ENCODE results near the gene CYP4F2. TPM values are rescaled to one million over a fixed set of nuclear protein-coding genes. Genes with fewer than 3 reads are reported as not detected.

The CYP4F2 gene
- polyA plus RNA-seq, 1 donor from 2014 or later = not detected

DNA sequence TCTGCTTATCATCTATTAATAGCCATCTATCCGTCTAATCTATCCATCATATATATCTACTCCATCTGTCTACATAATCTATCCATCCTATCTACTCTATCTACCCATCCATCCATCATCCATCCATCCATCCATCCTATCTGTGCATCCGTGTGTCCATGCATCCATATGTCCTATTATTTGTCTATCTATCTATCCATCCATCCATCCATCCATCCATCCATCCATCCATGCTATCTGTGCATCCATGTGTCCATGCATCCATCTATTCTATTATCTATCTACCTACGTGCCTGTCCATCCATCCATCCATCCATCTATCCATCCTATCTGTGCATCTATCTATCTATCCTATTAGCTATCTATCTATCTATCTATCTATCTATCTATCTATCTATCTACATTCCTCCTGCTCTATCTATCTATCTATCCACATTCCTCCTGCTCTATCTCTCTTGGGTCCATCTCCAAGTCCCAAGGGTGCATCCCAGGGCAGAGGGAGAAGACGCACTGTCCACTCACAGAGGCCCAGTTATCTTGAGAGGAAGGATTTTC lies 1.9 kb downstream of the CYP4F2 start:
- H3K27ac ChIP-seq (ENCODE audit: low read length) = no peak overlapping the region
- H3K4me2 ChIP-seq (ENCODE audit: low read length) = no peak overlapping the region
- no peaks in the 10 kb centered on the region for H3F3A ChIP-seq (ENCODE audit: insufficient read depth, low read length, poor library complexity, severe bottlenecking)
- TF ChIP-seq, protein P1, sequence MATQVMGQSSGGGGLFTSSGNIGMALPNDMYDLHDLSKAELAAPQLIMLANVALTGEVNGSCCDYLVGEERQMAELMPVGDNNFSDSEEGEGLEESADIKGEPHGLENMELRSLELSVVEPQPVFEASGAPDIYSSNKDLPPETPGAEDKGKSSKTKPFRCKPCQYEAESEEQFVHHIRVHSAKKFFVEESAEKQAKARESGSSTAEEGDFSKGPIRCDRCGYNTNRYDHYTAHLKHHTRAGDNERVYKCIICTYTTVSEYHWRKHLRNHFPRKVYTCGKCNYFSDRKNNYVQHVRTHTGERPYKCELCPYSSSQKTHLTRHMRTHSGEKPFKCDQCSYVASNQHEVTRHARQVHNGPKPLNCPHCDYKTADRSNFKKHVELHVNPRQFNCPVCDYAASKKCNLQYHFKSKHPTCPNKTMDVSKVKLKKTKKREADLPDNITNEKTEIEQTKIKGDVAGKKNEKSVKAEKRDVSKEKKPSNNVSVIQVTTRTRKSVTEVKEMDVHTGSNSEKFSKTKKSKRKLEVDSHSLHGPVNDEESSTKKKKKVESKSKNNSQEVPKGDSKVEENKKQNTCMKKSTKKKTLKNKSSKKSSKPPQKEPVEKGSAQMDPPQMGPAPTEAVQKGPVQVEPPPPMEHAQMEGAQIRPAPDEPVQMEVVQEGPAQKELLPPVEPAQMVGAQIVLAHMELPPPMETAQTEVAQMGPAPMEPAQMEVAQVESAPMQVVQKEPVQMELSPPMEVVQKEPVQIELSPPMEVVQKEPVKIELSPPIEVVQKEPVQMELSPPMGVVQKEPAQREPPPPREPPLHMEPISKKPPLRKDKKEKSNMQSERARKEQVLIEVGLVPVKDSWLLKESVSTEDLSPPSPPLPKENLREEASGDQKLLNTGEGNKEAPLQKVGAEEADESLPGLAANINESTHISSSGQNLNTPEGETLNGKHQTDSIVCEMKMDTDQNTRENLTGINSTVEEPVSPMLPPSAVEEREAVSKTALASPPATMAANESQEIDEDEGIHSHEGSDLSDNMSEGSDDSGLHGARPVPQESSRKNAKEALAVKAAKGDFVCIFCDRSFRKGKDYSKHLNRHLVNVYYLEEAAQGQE (IDR thresholded peaks at IDR 0.05; ENCODE audit: borderline replicate concordance) = no peak
- TF ChIP-seq MXI1 (conservative IDR thresholded peaks at IDR 0.05; ENCODE audit: poor library complexity, severe bottlenecking) (no peak), EZH2 (IDR thresholded peaks at IDR 0.05; ENCODE audit: borderline replicate concordance, insufficient read depth, low read length, poor library complexity, severe bottlenecking) (no peak), SMC3 (conservative IDR thresholded peaks at IDR 0.05; ENCODE audit: poor library complexity) (no peak), EP300 (conservative IDR thresholded peaks at IDR 0.05; ENCODE audit: poor library complexity, severe bottlenecking) (no peak), TAF1 (IDR thresholded peaks at IDR 0.05; ENCODE audit: low read depth) (no peak), RAD21 (conservative IDR thresholded peaks at IDR 0.05) (no peak)
- H3K9me2 ChIP-seq (ENCODE audit: insufficient read depth, low read length) = no peaks in the 10 kb centered on the region
- no peak overlapping the region for H3K9ac ChIP-seq (ENCODE audit: low read length)
- no peaks in the 10 kb centered on the region for H3K27me3 ChIP-seq (ENCODE audit: insufficient read depth, low read depth, low read length)
- no peaks in the 10 kb centered on the region for H3K9me3 ChIP-seq (ENCODE audit: low read length)
- H3K79me2 ChIP-seq (replicated peaks; ENCODE audit: insufficient read depth, low read length) = no peaks in the 10 kb centered on the region
- no peaks in the 10 kb centered on the region for H4K20me1 ChIP-seq (ENCODE audit: insufficient read depth)
- H2AFZ ChIP-seq (ENCODE audit: low read depth, low read length) = no peak overlapping the region
- no peaks in the 10 kb centered on the region for H3K36me3 ChIP-seq (ENCODE audit: insufficient read depth, low read length)
- no peak overlapping the region for H3K4me3 ChIP-seq (ENCODE audit: low read length)

DNA sequence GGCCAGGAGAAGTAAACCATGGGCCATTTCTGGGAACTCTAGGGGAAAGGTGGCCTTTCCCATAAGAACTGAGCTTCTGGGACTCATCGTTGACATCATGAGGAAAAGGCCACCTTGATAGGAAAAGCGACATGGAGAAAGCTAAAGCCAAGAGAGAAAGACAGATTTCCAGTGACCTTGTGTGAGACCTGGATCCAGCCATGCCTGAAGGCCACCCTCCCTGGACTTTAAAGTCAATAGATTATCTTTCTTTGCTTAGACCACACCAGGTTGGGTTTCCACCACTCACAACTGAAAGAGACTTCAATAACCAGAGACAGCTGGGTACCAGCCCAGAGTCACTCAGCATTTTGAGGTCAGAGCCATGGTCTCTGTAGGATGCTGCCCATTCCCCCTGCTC lies 3.5 kb downstream of the CYP4F2 start:
- Histone ChIP-seq H3K9me3 (ENCODE audit: low read length) (no peaks in the 10 kb centered on the region), H3K9ac (ENCODE audit: low read length) (no peak overlapping the region)
- TF ChIP-seq, protein P1 (IDR thresholded peaks at IDR 0.05; ENCODE audit: borderline replicate concordance) = no peak
- TF ChIP-seq EP300 (conservative IDR thresholded peaks at IDR 0.05; ENCODE audit: poor library complexity, severe bottlenecking) (no peak), POLR2AphosphoS5 (IDR thresholded peaks at IDR 0.05) (no peak), MXI1 (conservative IDR thresholded peaks at IDR 0.05; ENCODE audit: poor library complexity, severe bottlenecking) (no peak), RAD21 (conservative IDR thresholded peaks at IDR 0.05) (no peak), SMC3 (conservative IDR thresholded peaks at IDR 0.05; ENCODE audit: poor library complexity) (no peak), TAF1 (IDR thresholded peaks at IDR 0.05; ENCODE audit: low read depth) (no peak), EZH2 (IDR thresholded peaks at IDR 0.05; ENCODE audit: borderline replicate concordance, insufficient read depth, low read length, poor library complexity, severe bottlenecking) (no peak)
- TF ChIP-seq, protein P2, sequence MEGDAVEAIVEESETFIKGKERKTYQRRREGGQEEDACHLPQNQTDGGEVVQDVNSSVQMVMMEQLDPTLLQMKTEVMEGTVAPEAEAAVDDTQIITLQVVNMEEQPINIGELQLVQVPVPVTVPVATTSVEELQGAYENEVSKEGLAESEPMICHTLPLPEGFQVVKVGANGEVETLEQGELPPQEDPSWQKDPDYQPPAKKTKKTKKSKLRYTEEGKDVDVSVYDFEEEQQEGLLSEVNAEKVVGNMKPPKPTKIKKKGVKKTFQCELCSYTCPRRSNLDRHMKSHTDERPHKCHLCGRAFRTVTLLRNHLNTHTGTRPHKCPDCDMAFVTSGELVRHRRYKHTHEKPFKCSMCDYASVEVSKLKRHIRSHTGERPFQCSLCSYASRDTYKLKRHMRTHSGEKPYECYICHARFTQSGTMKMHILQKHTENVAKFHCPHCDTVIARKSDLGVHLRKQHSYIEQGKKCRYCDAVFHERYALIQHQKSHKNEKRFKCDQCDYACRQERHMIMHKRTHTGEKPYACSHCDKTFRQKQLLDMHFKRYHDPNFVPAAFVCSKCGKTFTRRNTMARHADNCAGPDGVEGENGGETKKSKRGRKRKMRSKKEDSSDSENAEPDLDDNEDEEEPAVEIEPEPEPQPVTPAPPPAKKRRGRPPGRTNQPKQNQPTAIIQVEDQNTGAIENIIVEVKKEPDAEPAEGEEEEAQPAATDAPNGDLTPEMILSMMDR (IDR thresholded peaks at IDR 0.05; ENCODE audit: poor library complexity, severe bottlenecking) = no peak

More for the DNA sequence above, 3.5 kb downstream of the CYP4F2 start:
- Histone ChIP-seq H3K4me2 (ENCODE audit: low read length) (no peak overlapping the region), H4K20me1 (ENCODE audit: insufficient read depth) (no peaks in the 10 kb centered on the region), H2AFZ (ENCODE audit: low read depth, low read length) (no peak overlapping the region), H3K36me3 (ENCODE audit: insufficient read depth, low read length) (no peaks in the 10 kb centered on the region), H3K79me2 (replicated peaks; ENCODE audit: insufficient read depth, low read length) (no peaks in the 10 kb centered on the region), H3K4me3 (ENCODE audit: low read length) (no peak overlapping the region), H3K27me3 (ENCODE audit: insufficient read depth, low read depth, low read length) (no peaks in the 10 kb centered on the region), H3K9me2 (ENCODE audit: insufficient read depth, low read length) (no peaks in the 10 kb centered on the region), H3K27ac (ENCODE audit: low read length) (no peak overlapping the region), H3F3A (ENCODE audit: insufficient read depth, low read length, poor library complexity, severe bottlenecking) (no peaks in the 10 kb centered on the region)

All from neural cell (in vitro differentiated cells).